ENCODE measurements around the gene USP32. TPM values are rescaled to one million over a fixed set of nuclear protein-coding genes. Genes with fewer than 3 reads are reported as not detected.
"Not testable (repeated sequence)": the region's sequence is repeated elsewhere in the genome, so short reads cannot be mapped to it uniquely, and the experiment has no call there.

USP32 gene
- total and polyA plus RNA-seq, 7 donors: 19.5 to 64.9 (median 38.6) TPM

- Histone ChIP-seq H3K9me3 (no peaks in the 10 kb centered on the region), H3K4me1 (no peaks in the 10 kb centered on the region), H3K27me3 (ENCODE audit: insufficient read depth in 3 of 3, low read length in 2 of 3) (no peaks in the 10 kb centered on the region), H3K36me3 (ENCODE audit: insufficient read depth in 1 of 2, low read depth in 1 of 2) (peaks cover 9 to 94% of the 10 kb centered on the region in 2 donors), H3K27ac (no peak overlapping the region), H3K4me3 (no peak overlapping the region)
- 77 to 93% (median 85%) methylated on average over 4 of the region's 4 CpGs for WGBS, 3 donors
- ATAC-seq: no peak
- DNase-seq: no peak
- intact Hi-C loops (cut with DNase I): no loop called here
- TF ChIP-seq CTCF (IDR thresholded peaks at IDR 0.05): no peak
Observed at GRCh38 chr17:60188759-60189158, 203.2 kb downstream of the USP32 start.

DNA sequence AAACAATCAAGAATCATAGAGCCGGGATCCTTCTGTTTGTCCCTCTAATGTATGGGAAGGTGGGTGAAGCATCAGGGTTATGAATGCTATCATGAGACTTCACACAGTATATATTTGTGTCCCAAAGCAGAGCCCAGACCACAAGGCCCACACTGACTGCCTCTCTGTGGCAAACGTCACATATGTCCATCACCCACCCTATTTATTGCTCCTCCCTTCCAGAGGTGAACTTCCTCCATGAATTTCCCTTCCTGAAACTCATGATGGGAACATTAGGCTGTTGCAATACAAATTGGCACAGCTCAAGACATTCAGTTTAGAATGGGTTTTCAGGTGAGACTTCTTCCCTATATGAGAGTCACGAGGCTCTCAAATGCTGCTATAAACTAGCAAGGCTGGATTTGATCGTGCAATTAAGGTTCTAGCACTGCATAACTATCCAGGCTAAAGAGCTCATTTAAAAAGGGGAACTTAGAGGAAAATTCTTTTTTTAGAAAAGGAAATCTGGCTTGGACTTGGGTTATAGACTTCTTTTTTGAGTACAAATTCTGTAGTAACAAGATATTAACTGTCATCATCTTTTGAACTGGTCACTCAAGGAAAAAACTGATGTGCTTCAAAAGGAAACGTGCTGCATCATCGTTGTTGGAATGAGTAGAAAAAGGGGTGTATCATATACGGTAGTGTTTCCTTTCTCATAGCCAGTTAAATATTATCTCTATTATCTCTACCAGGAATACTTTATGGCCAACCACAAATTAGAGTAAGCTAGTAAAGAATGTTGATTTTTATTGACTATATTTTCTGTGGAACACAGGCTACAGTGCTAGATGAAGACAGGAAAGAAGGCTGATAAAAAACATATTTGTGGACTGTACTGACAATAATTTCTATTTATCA is 204.8 kb downstream of the USP32 start:
- ATAC-seq; H3K27ac ChIP-seq; H3K4me1 ChIP-seq; intact Hi-C loops (cut with DNase I); H3K9me3 ChIP-seq; DNase-seq; H3K27me3 ChIP-seq (ENCODE audit: insufficient read depth in 3 of 3, low read length in 2 of 3); H3K4me3 ChIP-seq: not testable (repeated sequence)
- WGBS, 3 donors: 78 to 82% (median 80%) methylated on average over 7 of the region's 7 CpGs
- peaks cover 13 to 94% of the 10 kb centered on the region in 2 donors for H3K36me3 ChIP-seq (ENCODE audit: insufficient read depth in 1 of 2, low read depth in 1 of 2)

- H3K36me3 ChIP-seq (ENCODE audit: insufficient read depth in 1 of 2, low read depth in 1 of 2): peaks cover 11 to 94% of the 10 kb centered on the region in 2 donors
- H3K9me3 ChIP-seq; intact Hi-C loops (cut with DNase I); DNase-seq; H3K4me1 ChIP-seq; ATAC-seq; H3K27ac ChIP-seq; H3K27me3 ChIP-seq (ENCODE audit: insufficient read depth in 3 of 3, low read length in 2 of 3); H3K4me3 ChIP-seq: not testable (repeated sequence)
- 98 to 100% (median 100%) methylated on average over 1 of the region's 1 CpG for WGBS, 3 donors
Observed at GRCh38 chr17:60186372-60186771, 205.6 kb downstream of the USP32 start.

DNA sequence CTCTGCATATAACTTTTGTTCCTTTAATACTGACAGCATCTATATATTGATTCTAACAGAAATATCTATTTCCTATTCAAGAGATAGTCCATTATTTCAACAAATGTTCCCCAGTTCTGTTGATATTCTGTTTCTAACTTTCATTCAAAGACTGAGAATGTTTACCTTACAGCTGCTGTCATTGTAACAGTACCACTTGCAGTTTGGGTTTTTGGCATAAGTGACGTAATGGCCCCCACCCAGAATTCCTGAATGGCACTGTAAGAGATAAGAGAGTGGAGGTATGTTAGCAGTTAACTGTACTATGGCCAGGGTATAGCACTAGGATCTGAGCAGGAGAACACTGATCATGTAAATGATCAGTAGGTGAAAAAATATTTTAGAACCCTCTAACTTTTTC is 211.6 kb downstream of the USP32 start:
- H3K4me3 ChIP-seq; intact Hi-C loops (cut with DNase I); H3K27ac ChIP-seq; ATAC-seq; H3K27me3 ChIP-seq (ENCODE audit: insufficient read depth in 3 of 3, low read length in 2 of 3); H3K9me3 ChIP-seq; H3K4me1 ChIP-seq; DNase-seq: not testable (repeated sequence)
- H3K36me3 ChIP-seq (ENCODE audit: insufficient read depth in 1 of 2, low read depth in 1 of 2): peaks cover 4 to 91% of the 10 kb centered on the region in 2 donors
- 87 to 94% (median 94%) methylated on average over 1 of the region's 1 CpG for WGBS, 3 donors

DNA sequence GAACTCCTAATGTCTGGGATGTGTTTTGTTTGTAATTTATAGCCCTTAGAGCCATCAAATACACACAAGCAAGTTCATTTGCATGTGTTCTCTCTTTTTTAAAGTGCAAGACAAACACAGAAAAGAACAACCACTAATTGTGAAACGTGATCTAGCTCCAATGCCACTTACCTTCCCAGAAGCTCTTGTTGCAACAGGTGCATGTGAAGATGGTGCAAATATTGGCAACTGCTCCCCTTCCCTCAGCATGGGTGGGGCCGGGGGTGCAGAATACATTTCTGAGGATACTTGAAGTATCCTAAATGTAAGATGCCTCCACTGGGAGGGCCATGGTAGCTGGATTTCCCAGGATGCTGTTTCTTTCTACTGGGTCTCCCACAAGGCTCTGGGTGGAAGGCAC is 213.8 kb downstream of the USP32 start:
- H3K27me3 ChIP-seq (ENCODE audit: insufficient read depth in 3 of 3, low read length in 2 of 3); DNase-seq; ATAC-seq; H3K4me1 ChIP-seq; H3K4me3 ChIP-seq; H3K27ac ChIP-seq; intact Hi-C loops (cut with DNase I); H3K9me3 ChIP-seq: not testable (repeated sequence)
- 66 to 72% (median 67%) methylated on average over 2 of the region's 2 CpGs for WGBS, 3 donors
- H3K36me3 ChIP-seq (ENCODE audit: insufficient read depth in 1 of 2, low read depth in 1 of 2): peaks cover 4 to 69% of the 10 kb centered on the region in 2 donors

DNA sequence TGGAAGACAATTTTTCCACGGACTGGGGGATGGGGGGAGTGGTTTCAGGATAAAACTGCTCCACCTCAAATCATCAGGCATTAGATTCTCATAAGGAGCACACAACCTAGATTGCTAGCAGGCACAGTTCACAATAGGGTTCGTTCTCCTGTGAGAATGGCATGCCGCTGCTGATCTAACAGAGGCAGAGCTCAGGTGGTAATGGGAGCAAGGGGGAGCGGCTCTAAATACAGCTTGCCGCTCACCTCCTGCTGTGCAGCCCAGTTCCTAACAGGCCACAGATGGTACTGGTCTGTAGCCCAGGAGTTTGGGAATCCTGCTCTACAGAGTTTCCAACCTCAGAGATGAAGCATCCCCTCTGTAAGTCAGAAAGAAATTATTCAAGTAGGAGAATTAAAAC is 215.2 kb downstream of the USP32 start:
- H3K9me3 ChIP-seq; H3K4me3 ChIP-seq; DNase-seq; H3K4me1 ChIP-seq; H3K27me3 ChIP-seq (ENCODE audit: insufficient read depth in 3 of 3, low read length in 2 of 3); intact Hi-C loops (cut with DNase I); H3K27ac ChIP-seq; ATAC-seq: not testable (repeated sequence)
- H3K36me3 ChIP-seq (ENCODE audit: insufficient read depth in 1 of 2, low read depth in 1 of 2): peaks cover 0 to 55% of the 10 kb centered on the region in 2 donors
- WGBS, 3 donors: 80 to 87% (median 81%) methylated on average over 5 of the region's 5 CpGs

DNA sequence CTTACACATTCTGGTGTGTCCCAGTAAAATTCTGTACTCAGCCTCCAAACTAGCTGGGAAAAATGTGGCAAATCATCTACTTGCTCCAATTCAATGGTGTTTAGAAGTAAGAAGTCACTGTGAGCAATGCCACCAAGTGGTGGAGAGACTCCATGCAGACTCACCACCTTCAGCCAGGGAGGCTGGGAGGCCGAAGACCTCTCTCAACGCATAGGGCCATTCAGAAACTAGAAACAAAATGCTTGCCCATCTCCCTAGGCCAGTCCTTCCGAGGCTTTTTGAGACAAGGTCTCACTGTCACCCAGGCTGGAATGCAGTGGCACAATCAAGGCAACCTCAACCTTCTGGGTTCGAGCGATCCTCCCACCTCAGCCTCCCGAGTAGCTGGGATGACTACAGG is 217.2 kb downstream of the USP32 start:
- TF ChIP-seq CTCF (IDR thresholded peaks at IDR 0.05): peak; percentile 30
- DNase-seq; H3K4me3 ChIP-seq; H3K9me3 ChIP-seq; H3K27me3 ChIP-seq (ENCODE audit: insufficient read depth in 3 of 3, low read length in 2 of 3); H3K27ac ChIP-seq; intact Hi-C loops (cut with DNase I); H3K4me1 ChIP-seq: not testable (repeated sequence)
- WGBS, 3 donors: 84 to 92% (median 91%) methylated on average over 6 of the region's 6 CpGs
- peak in 2 of 4 donors; percentile 25 to 42 for ATAC-seq
- H3K36me3 ChIP-seq (ENCODE audit: insufficient read depth in 1 of 2, low read depth in 1 of 2): peaks cover 0 to 35% of the 10 kb centered on the region in 2 donors
